AG09309 (cell line): Measurements from ENCODE around the gene KANSL1.

Experiments
- DNase-seq: peaks from one replicate; pipeline ENCODE4 v3.0.0-alpha.2; 2010; ENCODE audit warnings: low read depth
- H3K4me3 ChIP-seq: 2 replicates; pipeline ENCODE4 v1.5.1; 2011; ENCODE audit warnings: mild to moderate bottlenecking, low read depth, low read length, moderate library complexity; ENCODE audit not compliant: control insufficient read depth
- CTCF ChIP-seq: IDR thresholded peaks from 2 replicates; pipeline ENCODE4 v1.5.1; 2011; ENCODE audit warnings: mild to moderate bottlenecking, low read depth, low read length, inconsistent platforms; ENCODE audit not compliant: insufficient read depth, control insufficient read depth; ENCODE audit errors: missing control alignments

The KANSL1 gene

GRCh38 chr17:46037722-46038255 is 155.4 kb downstream of the KANSL1 start:
- TF ChIP-seq CTCF, result no peak
- H3K4me3 ChIP-seq, result no peak overlapping the region
- DNase-seq, result no peak

GRCh38 chr17:46036491-46036890 is 156.7 kb downstream of the KANSL1 start:
- no peak for DNase-seq

GRCh38 chr17:46035112-46035818 is 158.0 kb downstream of the KANSL1 start:
- DNase-seq, result no peak
- H3K4me3 ChIP-seq, result no peak overlapping the region
- no peak for TF ChIP-seq CTCF

More at GRCh38 chr17:46036491-46036890, 156.7 kb downstream of the KANSL1 start:
- no peak overlapping the region for H3K4me3 ChIP-seq
- TF ChIP-seq CTCF, result no peak

- no peak for TF ChIP-seq CTCF
- no peak for DNase-seq
These were observed 159.8 kb downstream of the KANSL1 start for GRCh38 chr17:46033392-46033791.

GRCh38 chr17:46032909-46033308 is 160.3 kb downstream of the KANSL1 start:
- DNase-seq, result no peak
- no peak overlapping the region for H3K4me3 ChIP-seq
- TF ChIP-seq CTCF, result no peak

More at GRCh38 chr17:46033392-46033791, 159.8 kb downstream of the KANSL1 start:
- H3K4me3 ChIP-seq, result no peak overlapping the region

- no peak for DNase-seq
- TF ChIP-seq CTCF, result no peak
These were observed 161.3 kb downstream of the KANSL1 start for GRCh38 chr17:46031920-46032319.

More at GRCh38 chr17:46031920-46032319, 161.3 kb downstream of the KANSL1 start:
- H3K4me3 ChIP-seq, result no peak overlapping the region
